Activated naive CD8-positive, alpha-beta T cell treated with anti-CD3 and anti-CD28 coated beads, Interleukin-2, amount 50 U/mL, for 24 hours (primary cell): ENCODE results near the gene ZDHHC7.
"Not testable (repeated sequence)": the region's sequence is repeated elsewhere in the genome, so short reads cannot be mapped to it uniquely, and the experiment has no call there.

ENCODE experiments used
- ATAC-seq: fragments of 150-1000 bp; cut with Tn5 transposase; one replicate; pipeline ENCODE4 v1.10.0; 2021
- DNase-seq: peaks from one replicate; pipeline ENCODE4 v3.0.0; 2021
- H3K27ac Mint-ChIP-seq: one replicate; pipeline ENCODE4 v1.8.0; 2021; ENCODE audit warnings: mild to moderate bottlenecking, mixed read lengths
- H3K27me3 Mint-ChIP-seq: one replicate; pipeline ENCODE4 v1.8.0; 2021; ENCODE audit warnings: mixed read lengths
- H3K36me3 Mint-ChIP-seq: one replicate; pipeline ENCODE4 v1.8.0; 2021; ENCODE audit warnings: low read depth, mixed read lengths
- H3K4me1 Mint-ChIP-seq: one replicate; pipeline ENCODE4 v1.8.0; 2021; ENCODE audit warnings: mixed read lengths
- H3K4me3 Mint-ChIP-seq: one replicate; pipeline ENCODE4 v1.8.0; 2021; ENCODE audit warnings: mild to moderate bottlenecking, moderate library complexity, mixed read lengths
- H3K9me3 Mint-ChIP-seq: one replicate; pipeline ENCODE4 v1.8.0; 2021; ENCODE audit warnings: mixed read lengths

ZDHHC7 gene

GRCh38 chr16:84940670-84941551 lies 70.4 kb downstream of the ZDHHC7 start:
- no peak for DNase-seq
- ATAC-seq, result no peak
- Mint-ChIP-seq H3K27me3 (no peaks in the 10 kb centered on the region), H3K27ac (no peak overlapping the region), H3K9me3 (no peaks in the 10 kb centered on the region), H3K4me3 (no peak overlapping the region), H3K36me3 (no peaks in the 10 kb centered on the region), H3K4me1 (no peaks in the 10 kb centered on the region)

- not testable (repeated sequence) for H3K36me3 Mint-ChIP-seq, ATAC-seq, H3K9me3 Mint-ChIP-seq, H3K27ac Mint-ChIP-seq, DNase-seq, H3K4me1 Mint-ChIP-seq, H3K4me3 Mint-ChIP-seq, H3K27me3 Mint-ChIP-seq
Measured at GRCh38 chr16:84938616-84939015, 72.7 kb downstream of the ZDHHC7 start.

GRCh38 chr16:84937196-84938005 lies 73.9 kb downstream of the ZDHHC7 start:
- H3K36me3 Mint-ChIP-seq, result no peaks in the 10 kb centered on the region
- H3K27ac Mint-ChIP-seq, result no peak overlapping the region
- no peaks in the 10 kb centered on the region for H3K27me3 Mint-ChIP-seq
- DNase-seq (no peak), ATAC-seq (no peak)
- no peaks in the 10 kb centered on the region for H3K9me3 Mint-ChIP-seq
- no peaks in the 10 kb centered on the region for H3K4me1 Mint-ChIP-seq
- H3K4me3 Mint-ChIP-seq, result no peak overlapping the region

GRCh38 chr16:84933774-84934631 lies 77.3 kb downstream of the ZDHHC7 start:
- no peak overlapping the region for H3K4me3 Mint-ChIP-seq
- H3K27me3 Mint-ChIP-seq, result no peaks in the 10 kb centered on the region
- ATAC-seq (no peak), DNase-seq (no peak)
- no peaks in the 10 kb centered on the region for H3K9me3 Mint-ChIP-seq
- no peak overlapping the region for H3K27ac Mint-ChIP-seq
- H3K36me3 Mint-ChIP-seq, result no peaks in the 10 kb centered on the region
- peaks cover 6% of the 10 kb centered on the region for H3K4me1 Mint-ChIP-seq

GRCh38 chr16:84932681-84933080 lies 78.7 kb downstream of the ZDHHC7 start:
- Mint-ChIP-seq H3K9me3 (no peaks in the 10 kb centered on the region), H3K4me1 (peaks cover 6% of the 10 kb centered on the region), H3K27ac (no peak overlapping the region), H3K27me3 (no peaks in the 10 kb centered on the region), H3K4me3 (no peak overlapping the region), H3K36me3 (no peaks in the 10 kb centered on the region)
- DNase-seq (no peak), ATAC-seq (no peak)

- Mint-ChIP-seq H3K4me3 (peak overlapping the region; percentile 8), H3K27ac (peak overlapping the region; percentile 72), H3K4me1 (peaks cover 6% of the 10 kb centered on the region), H3K36me3 (no peaks in the 10 kb centered on the region), H3K27me3 (no peaks in the 10 kb centered on the region), H3K9me3 (no peaks in the 10 kb centered on the region)
- no peak for DNase-seq
- no peak for ATAC-seq
Measured at GRCh38 chr16:84931506-84931905, 79.8 kb downstream of the ZDHHC7 start.

- Mint-ChIP-seq H3K4me3 (peak overlapping the region; percentile 8), H3K27ac (peak overlapping the region; percentile 72), H3K4me1 (peaks cover 6% of the 10 kb centered on the region), H3K36me3 (no peaks in the 10 kb centered on the region), H3K9me3 (no peaks in the 10 kb centered on the region), H3K27me3 (no peaks in the 10 kb centered on the region)
- no peak for ATAC-seq
- no peak for DNase-seq
Measured at GRCh38 chr16:84931107-84931494, 80.2 kb downstream of the ZDHHC7 start.

GRCh38 chr16:84930298-84931106 lies 80.8 kb downstream of the ZDHHC7 start:
- H3K27me3 Mint-ChIP-seq, result no peaks in the 10 kb centered on the region
- ATAC-seq, result no peak
- H3K9me3 Mint-ChIP-seq, result no peaks in the 10 kb centered on the region

GRCh38 chr16:84929421-84930297 lies 81.7 kb downstream of the ZDHHC7 start:
- no peaks in the 10 kb centered on the region for H3K9me3 Mint-ChIP-seq
- peak; percentile 17 for ATAC-seq

More at GRCh38 chr16:84930298-84931106, 80.8 kb downstream of the ZDHHC7 start:
- H3K4me3 Mint-ChIP-seq, result no peak overlapping the region
- DNase-seq, result no peak
- peak overlapping the region; percentile 72 for H3K27ac Mint-ChIP-seq
- H3K36me3 Mint-ChIP-seq, result no peaks in the 10 kb centered on the region
- peaks cover 6% of the 10 kb centered on the region for H3K4me1 Mint-ChIP-seq

GRCh38 chr16:84928679-84929420 lies 82.5 kb downstream of the ZDHHC7 start:
- Mint-ChIP-seq H3K36me3 (no peaks in the 10 kb centered on the region), H3K27me3 (no peaks in the 10 kb centered on the region), H3K4me3 (no peak overlapping the region), H3K27ac (no peak overlapping the region), H3K9me3 (no peaks in the 10 kb centered on the region), H3K4me1 (peaks cover 6% of the 10 kb centered on the region)
- ATAC-seq, result no peak
- DNase-seq, result no peak

More at GRCh38 chr16:84929421-84930297, 81.7 kb downstream of the ZDHHC7 start:
- Mint-ChIP-seq H3K36me3 (no peaks in the 10 kb centered on the region), H3K27me3 (no peaks in the 10 kb centered on the region), H3K4me1 (peaks cover 6% of the 10 kb centered on the region), H3K4me3 (no peak overlapping the region), H3K27ac (peak overlapping the region; percentile 70)
- no peak for DNase-seq

GRCh38 chr16:84927621-84928591 lies 83.4 kb downstream of the ZDHHC7 start:
- Mint-ChIP-seq H3K9me3 (no peaks in the 10 kb centered on the region), H3K4me1 (peaks cover 6% of the 10 kb centered on the region), H3K27me3 (no peaks in the 10 kb centered on the region), H3K4me3 (no peak overlapping the region), H3K27ac (no peak overlapping the region), H3K36me3 (no peaks in the 10 kb centered on the region)
- DNase-seq (no peak), ATAC-seq (no peak)
